ENCODE results near the gene RARRES1.

RARRES1 gene

DNA sequence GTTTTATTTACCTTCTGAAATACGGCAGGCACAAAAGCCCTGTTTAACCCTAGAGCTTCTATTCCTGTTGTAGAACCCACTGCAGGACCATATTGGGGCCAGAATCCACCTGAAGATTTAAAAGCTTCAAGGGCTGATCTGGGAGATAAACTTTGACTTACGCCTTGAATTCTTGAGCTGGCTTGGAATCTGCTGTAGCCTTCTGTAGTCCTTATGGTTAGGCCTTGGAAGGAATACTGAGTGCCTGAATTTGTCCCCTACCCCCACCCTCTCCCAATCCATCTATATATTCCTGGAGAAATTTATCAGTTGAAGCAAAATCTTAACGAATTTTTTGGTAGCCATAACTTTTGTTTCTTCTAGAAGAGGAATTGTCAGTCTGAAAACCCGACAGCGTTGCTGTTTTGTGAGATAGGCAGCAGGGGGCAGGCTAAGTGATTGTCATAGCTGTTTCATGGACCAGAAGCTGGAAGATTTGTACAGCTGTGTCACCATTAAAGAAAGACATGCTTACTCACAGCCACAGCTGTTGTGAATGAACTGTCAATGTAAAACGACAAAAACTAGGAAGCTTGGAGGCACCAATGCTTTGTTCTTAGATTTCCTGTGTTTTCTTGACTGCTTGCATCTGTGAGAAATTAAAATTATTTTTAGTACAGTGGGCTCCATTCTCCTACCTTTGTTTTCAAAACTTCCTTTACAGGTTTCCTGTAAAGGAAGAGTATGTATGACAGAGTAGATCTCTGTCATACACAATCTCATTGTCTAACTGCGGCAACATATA lies 72.6 kb downstream of the RARRES1 start:
- Histone ChIP-seq H3K9me3 (ENCODE audit: control insufficient read depth, insufficient read depth, low read depth, low read length) (no peaks in the 10 kb centered on the region), H3K4me1 (ENCODE audit: control insufficient read depth, insufficient read depth, low read length) (no peaks in the 10 kb centered on the region), H3K4me3 (ENCODE audit: low read depth, low read length) (no peak overlapping the region), H3K36me3 (ENCODE audit: control insufficient read depth in 2 of 2, insufficient read depth in 1 of 2, low read length in 2 of 2) (peaks cover 5 to 76% of the 10 kb centered on the region in 2 experiments), H3K27ac (ENCODE audit: extremely low read depth, low read depth, low read length) (no peak overlapping the region)
- 0 out of 2 replicates have a peak, but pooled peaks have one; percentile 33 for TF ChIP-seq ZSCAN30 (tag by site-specific recombination; IDR thresholded peaks at IDR 0.05)
- TF ChIP-seq, protein P1, sequence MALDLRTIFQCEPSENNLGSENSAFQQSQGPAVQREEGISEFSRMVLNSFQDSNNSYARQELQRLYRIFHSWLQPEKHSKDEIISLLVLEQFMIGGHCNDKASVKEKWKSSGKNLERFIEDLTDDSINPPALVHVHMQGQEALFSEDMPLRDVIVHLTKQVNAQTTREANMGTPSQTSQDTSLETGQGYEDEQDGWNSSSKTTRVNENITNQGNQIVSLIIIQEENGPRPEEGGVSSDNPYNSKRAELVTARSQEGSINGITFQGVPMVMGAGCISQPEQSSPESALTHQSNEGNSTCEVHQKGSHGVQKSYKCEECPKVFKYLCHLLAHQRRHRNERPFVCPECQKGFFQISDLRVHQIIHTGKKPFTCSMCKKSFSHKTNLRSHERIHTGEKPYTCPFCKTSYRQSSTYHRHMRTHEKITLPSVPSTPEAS (tag by site-specific recombination; IDR thresholded peaks at IDR 0.05), result no peak
- TF ChIP-seq ZNF580 (tag by site-specific recombination; IDR thresholded peaks at IDR 0.05), result no peak
- TF ChIP-seq ZNF654 (tag by site-specific recombination; IDR thresholded peaks at IDR 0.05; ENCODE audit: low read depth), result peak; percentile 48
- TF ChIP-seq ZNF660 (tag by site-specific recombination; IDR thresholded peaks at IDR 0.05), result 0 out of 2 replicates have a peak, but pooled peaks have one; percentile 62
- ChIA-PET POLR2A (no interaction called here), CTCF (interaction anchor here (0.6 to 4.3 kb wide), 28 partner anchors 8 to 1103 kb away, joined by 3 to 51 read pairs (median 3); partner anchors contain the start of genes GFM1 and MFSD1)

- Histone ChIP-seq H3K36me3 (ENCODE audit: control insufficient read depth in 2 of 2, insufficient read depth in 1 of 2, low read length in 2 of 2) (peaks cover 8 to 76% of the 10 kb centered on the region in 2 experiments), H3K27ac (ENCODE audit: extremely low read depth, low read depth, low read length) (no peak overlapping the region), H3K4me3 (ENCODE audit: low read depth, low read length) (no peak overlapping the region), H3K9me3 (ENCODE audit: control insufficient read depth, insufficient read depth, low read depth, low read length) (no peaks in the 10 kb centered on the region), H3K4me1 (ENCODE audit: control insufficient read depth, insufficient read depth, low read length) (no peaks in the 10 kb centered on the region)
- CTCF ChIA-PET, result interaction anchor here (0.5 to 4.3 kb wide), 19 partner anchors 9 to 1104 kb away, joined by 3 to 51 read pairs (median 4); partner anchors contain the start of genes GFM1 and MFSD1
- POLR2A ChIA-PET, result no interaction called here
- TF ChIP-seq, protein P2, sequence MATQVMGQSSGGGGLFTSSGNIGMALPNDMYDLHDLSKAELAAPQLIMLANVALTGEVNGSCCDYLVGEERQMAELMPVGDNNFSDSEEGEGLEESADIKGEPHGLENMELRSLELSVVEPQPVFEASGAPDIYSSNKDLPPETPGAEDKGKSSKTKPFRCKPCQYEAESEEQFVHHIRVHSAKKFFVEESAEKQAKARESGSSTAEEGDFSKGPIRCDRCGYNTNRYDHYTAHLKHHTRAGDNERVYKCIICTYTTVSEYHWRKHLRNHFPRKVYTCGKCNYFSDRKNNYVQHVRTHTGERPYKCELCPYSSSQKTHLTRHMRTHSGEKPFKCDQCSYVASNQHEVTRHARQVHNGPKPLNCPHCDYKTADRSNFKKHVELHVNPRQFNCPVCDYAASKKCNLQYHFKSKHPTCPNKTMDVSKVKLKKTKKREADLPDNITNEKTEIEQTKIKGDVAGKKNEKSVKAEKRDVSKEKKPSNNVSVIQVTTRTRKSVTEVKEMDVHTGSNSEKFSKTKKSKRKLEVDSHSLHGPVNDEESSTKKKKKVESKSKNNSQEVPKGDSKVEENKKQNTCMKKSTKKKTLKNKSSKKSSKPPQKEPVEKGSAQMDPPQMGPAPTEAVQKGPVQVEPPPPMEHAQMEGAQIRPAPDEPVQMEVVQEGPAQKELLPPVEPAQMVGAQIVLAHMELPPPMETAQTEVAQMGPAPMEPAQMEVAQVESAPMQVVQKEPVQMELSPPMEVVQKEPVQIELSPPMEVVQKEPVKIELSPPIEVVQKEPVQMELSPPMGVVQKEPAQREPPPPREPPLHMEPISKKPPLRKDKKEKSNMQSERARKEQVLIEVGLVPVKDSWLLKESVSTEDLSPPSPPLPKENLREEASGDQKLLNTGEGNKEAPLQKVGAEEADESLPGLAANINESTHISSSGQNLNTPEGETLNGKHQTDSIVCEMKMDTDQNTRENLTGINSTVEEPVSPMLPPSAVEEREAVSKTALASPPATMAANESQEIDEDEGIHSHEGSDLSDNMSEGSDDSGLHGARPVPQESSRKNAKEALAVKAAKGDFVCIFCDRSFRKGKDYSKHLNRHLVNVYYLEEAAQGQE (tag by site-specific recombination; IDR thresholded peaks at IDR 0.05), result no peak
- TF ChIP-seq BCL11B (tag by site-specific recombination; IDR thresholded peaks at IDR 0.05; ENCODE audit: low read depth), result no peak
- TF ChIP-seq ZNF830 (tag by site-specific recombination; IDR thresholded peaks at IDR 0.05; ENCODE audit: low read depth), result no peak
- TF ChIP-seq, protein P3, sequence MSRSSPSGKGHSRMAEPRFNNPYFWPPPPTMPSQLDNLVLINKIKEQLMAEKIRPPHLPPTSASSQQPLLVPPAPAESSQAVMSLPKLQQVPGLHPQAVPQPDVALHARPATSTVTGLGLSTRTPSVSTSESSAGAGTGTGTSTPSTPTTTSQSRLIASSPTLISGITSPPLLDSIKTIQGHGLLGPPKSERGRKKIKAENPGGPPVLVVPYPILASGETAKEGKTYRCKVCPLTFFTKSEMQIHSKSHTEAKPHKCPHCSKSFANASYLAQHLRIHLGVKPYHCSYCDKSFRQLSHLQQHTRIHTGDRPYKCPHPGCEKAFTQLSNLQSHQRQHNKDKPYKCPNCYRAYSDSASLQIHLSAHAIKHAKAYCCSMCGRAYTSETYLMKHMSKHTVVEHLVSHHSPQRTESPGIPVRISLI (tag by site-specific recombination; IDR thresholded peaks at IDR 0.05), result no peak
- TF ChIP-seq, protein P4, sequence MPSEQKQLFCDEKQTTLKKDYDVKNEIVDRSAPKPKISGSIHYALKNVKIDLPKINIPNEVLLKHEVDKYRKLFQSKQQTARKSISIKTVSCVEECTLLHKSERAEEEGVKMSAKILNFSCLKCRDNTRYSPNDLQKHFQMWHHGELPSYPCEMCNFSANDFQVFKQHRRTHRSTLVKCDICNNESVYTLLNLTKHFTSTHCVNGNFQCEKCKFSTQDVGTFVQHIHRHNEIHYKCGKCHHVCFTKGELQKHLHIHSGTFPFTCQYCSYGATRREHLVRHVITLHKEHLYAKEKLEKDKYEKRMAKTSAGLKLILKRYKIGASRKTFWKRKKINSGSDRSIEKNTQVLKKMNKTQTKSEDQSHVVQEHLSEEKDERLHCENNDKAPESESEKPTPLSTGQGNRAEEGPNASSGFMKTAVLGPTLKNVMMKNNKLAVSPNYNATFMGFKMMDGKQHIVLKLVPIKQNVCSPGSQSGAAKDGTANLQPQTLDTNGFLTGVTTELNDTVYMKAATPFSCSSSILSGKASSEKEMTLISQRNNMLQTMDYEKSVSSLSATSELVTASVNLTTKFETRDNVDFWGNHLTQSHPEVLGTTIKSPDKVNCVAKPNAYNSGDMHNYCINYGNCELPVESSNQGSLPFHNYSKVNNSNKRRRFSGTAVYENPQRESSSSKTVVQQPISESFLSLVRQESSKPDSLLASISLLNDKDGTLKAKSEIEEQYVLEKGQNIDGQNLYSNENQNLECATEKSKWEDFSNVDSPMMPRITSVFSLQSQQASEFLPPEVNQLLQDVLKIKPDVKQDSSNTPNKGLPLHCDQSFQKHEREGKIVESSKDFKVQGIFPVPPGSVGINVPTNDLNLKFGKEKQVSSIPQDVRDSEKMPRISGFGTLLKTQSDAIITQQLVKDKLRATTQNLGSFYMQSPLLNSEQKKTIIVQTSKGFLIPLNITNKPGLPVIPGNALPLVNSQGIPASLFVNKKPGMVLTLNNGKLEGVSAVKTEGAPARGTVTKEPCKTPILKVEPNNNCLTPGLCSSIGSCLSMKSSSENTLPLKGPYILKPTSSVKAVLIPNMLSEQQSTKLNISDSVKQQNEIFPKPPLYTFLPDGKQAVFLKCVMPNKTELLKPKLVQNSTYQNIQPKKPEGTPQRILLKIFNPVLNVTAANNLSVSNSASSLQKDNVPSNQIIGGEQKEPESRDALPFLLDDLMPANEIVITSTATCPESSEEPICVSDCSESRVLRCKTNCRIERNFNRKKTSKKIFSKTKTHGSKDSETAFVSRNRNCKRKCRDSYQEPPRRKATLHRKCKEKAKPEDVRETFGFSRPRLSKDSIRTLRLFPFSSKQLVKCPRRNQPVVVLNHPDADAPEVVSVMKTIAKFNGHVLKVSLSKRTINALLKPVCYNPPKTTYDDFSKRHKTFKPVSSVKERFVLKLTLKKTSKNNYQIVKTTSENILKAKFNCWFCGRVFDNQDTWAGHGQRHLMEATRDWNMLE (tag by site-specific recombination; conservative IDR thresholded peaks at IDR 0.05; ENCODE audit: low read depth), result no peak
- TF ChIP-seq, protein P5, sequence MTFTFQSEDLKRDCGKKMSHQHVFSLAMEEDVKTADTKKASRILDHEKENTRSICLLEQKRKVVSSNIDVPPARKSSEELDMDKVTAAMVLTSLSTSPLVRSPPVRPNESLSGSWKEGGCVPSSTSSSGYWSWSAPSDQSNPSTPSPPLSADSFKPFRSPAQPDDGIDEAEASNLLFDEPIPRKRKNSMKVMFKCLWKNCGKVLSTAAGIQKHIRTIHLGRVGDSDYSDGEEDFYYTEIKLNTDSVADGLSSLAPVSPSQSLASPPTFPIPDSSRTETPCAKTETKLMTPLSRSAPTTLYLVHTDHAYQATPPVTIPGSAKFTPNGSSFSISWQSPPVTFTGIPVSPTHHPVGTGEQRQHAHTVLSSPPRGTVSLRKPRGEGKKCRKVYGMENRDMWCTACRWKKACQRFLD (tag by site-specific recombination; IDR thresholded peaks at IDR 0.05), result no peak
- no peak for TF ChIP-seq ZNF391 (tag by site-specific recombination; IDR thresholded peaks at IDR 0.05; ENCODE audit: borderline replicate concordance, low read depth)
- TF ChIP-seq, protein P6, sequence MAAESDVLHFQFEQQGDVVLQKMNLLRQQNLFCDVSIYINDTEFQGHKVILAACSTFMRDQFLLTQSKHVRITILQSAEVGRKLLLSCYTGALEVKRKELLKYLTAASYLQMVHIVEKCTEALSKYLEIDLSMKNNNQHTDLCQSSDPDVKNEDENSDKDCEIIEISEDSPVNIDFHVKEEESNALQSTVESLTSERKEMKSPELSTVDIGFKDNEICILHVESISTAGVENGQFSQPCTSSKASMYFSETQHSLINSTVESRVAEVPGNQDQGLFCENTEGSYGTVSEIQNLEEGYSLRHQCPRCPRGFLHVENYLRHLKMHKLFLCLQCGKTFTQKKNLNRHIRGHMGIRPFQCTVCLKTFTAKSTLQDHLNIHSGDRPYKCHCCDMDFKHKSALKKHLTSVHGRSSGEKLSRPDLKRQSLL (tag by site-specific recombination; IDR thresholded peaks at IDR 0.05), result no peak
- no peak for TF ChIP-seq ZNF677 (tag by site-specific recombination; IDR thresholded peaks at IDR 0.05)
- no peak for TF ChIP-seq PRDM6 (tag by site-specific recombination; IDR thresholded peaks at IDR 0.05)
- TF ChIP-seq ZNF76 (tag by site-specific recombination; IDR thresholded peaks at IDR 0.05; ENCODE audit: borderline replicate concordance, low read depth), result no peak
Observed at GRCh38 chr3:158658889-158659288, 73.4 kb downstream of the RARRES1 start.
